PC-3 (cell line): Measurements from ENCODE around the gene ZMPSTE24.

ENCODE experiments used
- EZH2 ChIP-seq: fragments of 300-600 bp; sonication (generic); IDR thresholded peaks from one replicate; pipeline ENCODE4 v1.6.1; 2017; ENCODE audit warnings: antibody characterized with exemption, mild to moderate bottlenecking, low read length; ENCODE audit not compliant: unreplicated experiment
- EZH2phosphoT487 ChIP-seq: fragments of 300-600 bp; sonication (generic); IDR thresholded peaks from 2 replicates; pipeline ENCODE4 v1.6.1; 2018; ENCODE audit warnings: mild to moderate bottlenecking, antibody characterized with exemption, low read length, borderline replicate concordance
- TF ChIP-seq, protein P1 (sequence below): fragments of 300-600 bp; sonication (generic); conservative IDR thresholded peaks from 2 replicates; pipeline ENCODE4 v1.5.1; 2017; ENCODE audit warnings: antibody characterized with exemption, low read depth, mild to moderate bottlenecking, low read length

DNA sequence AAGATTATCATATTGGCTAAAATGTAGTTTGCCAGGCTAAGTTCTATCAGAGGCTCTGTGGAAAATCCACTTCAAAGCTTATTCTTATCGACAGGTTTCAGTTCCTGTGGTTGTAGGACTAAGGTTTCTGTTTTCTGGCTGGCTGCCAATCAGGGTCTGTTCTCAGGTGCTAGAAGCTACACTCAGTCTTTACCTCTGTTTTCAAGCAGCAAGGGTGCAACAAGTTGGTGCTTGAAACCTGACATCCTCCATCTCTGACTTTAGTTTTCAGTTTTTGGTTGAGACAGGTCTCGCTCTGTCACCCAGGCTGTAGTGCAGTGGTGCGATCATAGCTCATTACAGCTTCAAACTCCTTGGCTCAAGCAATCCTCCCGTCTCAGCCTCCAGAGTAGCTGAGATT lies 25.6 kb upstream of the ZMPSTE24 start:
- TF ChIP-seq, protein P1, sequence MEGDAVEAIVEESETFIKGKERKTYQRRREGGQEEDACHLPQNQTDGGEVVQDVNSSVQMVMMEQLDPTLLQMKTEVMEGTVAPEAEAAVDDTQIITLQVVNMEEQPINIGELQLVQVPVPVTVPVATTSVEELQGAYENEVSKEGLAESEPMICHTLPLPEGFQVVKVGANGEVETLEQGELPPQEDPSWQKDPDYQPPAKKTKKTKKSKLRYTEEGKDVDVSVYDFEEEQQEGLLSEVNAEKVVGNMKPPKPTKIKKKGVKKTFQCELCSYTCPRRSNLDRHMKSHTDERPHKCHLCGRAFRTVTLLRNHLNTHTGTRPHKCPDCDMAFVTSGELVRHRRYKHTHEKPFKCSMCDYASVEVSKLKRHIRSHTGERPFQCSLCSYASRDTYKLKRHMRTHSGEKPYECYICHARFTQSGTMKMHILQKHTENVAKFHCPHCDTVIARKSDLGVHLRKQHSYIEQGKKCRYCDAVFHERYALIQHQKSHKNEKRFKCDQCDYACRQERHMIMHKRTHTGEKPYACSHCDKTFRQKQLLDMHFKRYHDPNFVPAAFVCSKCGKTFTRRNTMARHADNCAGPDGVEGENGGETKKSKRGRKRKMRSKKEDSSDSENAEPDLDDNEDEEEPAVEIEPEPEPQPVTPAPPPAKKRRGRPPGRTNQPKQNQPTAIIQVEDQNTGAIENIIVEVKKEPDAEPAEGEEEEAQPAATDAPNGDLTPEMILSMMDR = no peak
- no peak for TF ChIP-seq EZH2
- no peak for TF ChIP-seq EZH2phosphoT487
